Stomach (tissue), 9 donors: Measurements from ENCODE around the gene AIG1. TPM values are rescaled to one million over a fixed set of nuclear protein-coding genes. Genes with fewer than 3 reads are reported as not detected.

Experiments used
- DNase-seq, 2 donors: peaks; one replicate each; pipeline versions ENCODE4 v3.0.0 to v3.0.0-alpha.2; 2013 to 2019
- H3K27ac ChIP-seq, 5 donors: fragments of 200-600 bp in 4 of 5; sonication (generic) in 4 of 5; one replicate each; pipeline ENCODE4 v1.5.1; 2013 to 2019; ENCODE audit warnings: mild to moderate bottlenecking in 1 of 5, moderate library complexity in 1 of 5
- H3K27me3 ChIP-seq, 3 donors: fragments of 200-600 bp; sonication (generic); one replicate each; pipeline ENCODE4 v1.5.1; 2017 to 2019; ENCODE audit warnings: mixed run types in 1 of 3
- H3K36me3 ChIP-seq, 4 donors: fragments of 200-600 bp; sonication (generic); 1 replicate in 3 of 4; 2 replicates in 1 of 4; pipeline ENCODE4 v1.5.1; 2016 to 2019
- H3K4me1 ChIP-seq, 4 donors: fragments of 200-600 bp; sonication (generic); one replicate each; pipeline ENCODE4 v1.5.1; 2016 to 2019
- H3K4me3 ChIP-seq, 4 donors: fragments of 200-600 bp; sonication (generic) in 3 of 4; one replicate each; pipeline ENCODE4 v1.5.1; 2016 to 2019; ENCODE audit warnings: mild to moderate bottlenecking in 1 of 4
- H3K9me3 ChIP-seq, 4 donors: fragments of 200-600 bp; sonication (generic); one replicate each; pipeline ENCODE4 v1.5.1; 2016 to 2019
- CTCF ChIP-seq, 7 experiments: fragments of 450-650 bp in 4 of 7; fragments of 200-600 bp in 3 of 7; sonication (generic) in 3 of 7; IDR thresholded peaks; one replicate each; pipeline ENCODE4 v1.5.1; 2016 to 2019; ENCODE audit warnings: antibody characterized with exemption in 7 of 7, control low read depth in 2 of 7, mild to moderate bottlenecking in 1 of 7
- EP300 ChIP-seq: sonication (generic); formaldehyde crosslinking; IDR thresholded peaks from one replicate; pipeline ENCODE4 v1.6.1; 2017; ENCODE audit warnings: antibody characterized with exemption
- POLR2A ChIP-seq, 4 donors: fragments of 450-650 bp; IDR thresholded peaks; one replicate each; pipeline ENCODE4 v1.6.1; 2016; ENCODE audit warnings: antibody characterized with exemption in 4 of 4, control low read depth in 2 of 4, mild to moderate bottlenecking in 1 of 4, moderate library complexity in 1 of 4
- POLR2AphosphoS5 ChIP-seq, 3 donors: sonication (generic); formaldehyde crosslinking; IDR thresholded peaks; one replicate each; pipeline ENCODE4 v1.6.1; 2016; ENCODE audit warnings: antibody characterized with exemption in 3 of 3
- WGBS, 5 donors: extraction: QIAGEN DNeasy Blood & Tissue Kit in 3 of 5; methylation state at CpG; one replicate each; pipeline versions ENCODE4 v1.1.5 to v1.1.7; 2013 to 2018; 5-methylcytosine and 5-hydroxymethylcytosine counted together
- intact Hi-C: fragments of 100-400 bp; cut with DNase I; formaldehyde crosslinking; loops from one replicate; pipeline ENCODE4 v1.15.1; 2023; ENCODE audit warnings: low total_unique reads
- polyA plus RNA-seq, 3 donors: library from polyadenylated mRNA; stranded (reverse); fragments of 200-250 nt; gene quantifications; one replicate each; pipeline ENCODE4 v1.2.3, GENCODE V29; 2013
- total RNA-seq, 5 donors: library from RNA; depleted of rRNA; stranded (reverse); fragments of >200 nt; gene quantifications; one replicate each; pipeline versions ENCODE4 v1.1.0 to v1.2.3, GENCODE V29; 2014 to 2016
- donor health status: healthy with polysubstance abuse.
- donor health status: Bipolar disorder and iron deficiency.
- donor health status: healthy.

AIG1 gene
- total and polyA plus RNA-seq, 8 donors, result 10.8 to 220 (median 29.7) TPM; not detected in 1

- Histone ChIP-seq H3K27me3 (no peaks in the 10 kb centered on the region), H3K36me3 (no peaks in the 10 kb centered on the region), H3K4me3 (no peak overlapping the region), H3K9me3 (no peaks in the 10 kb centered on the region), H3K27ac (no peak overlapping the region), H3K4me1 (no peaks in the 10 kb centered on the region)
- TF ChIP-seq EP300 (no peak), POLR2AphosphoS5 (IDR thresholded peaks at IDR 0.05) (no peak)
- WGBS, 5 donors, result 49 to 71% (median 63%) methylated on average over 7 of the region's 7 CpGs
- DNase-seq, result no peak
- intact Hi-C loops, result no loop called here
These were observed 311.7 kb downstream of the AIG1 start for GRCh38 chr6:143372199-143372882.

- TF ChIP-seq CTCF (IDR thresholded peaks at IDR 0.05) (no peak), EP300 (no peak), POLR2A (IDR thresholded peaks at IDR 0.05) (no peak), POLR2AphosphoS5 (IDR thresholded peaks at IDR 0.05) (no peak)
- 40 to 63% (median 52%) methylated on average over 2 of the region's 2 CpGs for WGBS, 5 donors
- intact Hi-C loops, result no loop called here
- no peaks in the 10 kb centered on the region for H3K4me1 ChIP-seq
- H3K27ac ChIP-seq, result no peak overlapping the region
- no peaks in the 10 kb centered on the region for H3K36me3 ChIP-seq
- H3K27me3 ChIP-seq, result no peaks in the 10 kb centered on the region
- DNase-seq, result no peak
- no peak overlapping the region for H3K4me3 ChIP-seq
- H3K9me3 ChIP-seq, result no peaks in the 10 kb centered on the region
These were observed 313.3 kb downstream of the AIG1 start for GRCh38 chr6:143374014-143374413.

GRCh38 chr6:143375022-143375585 is 314.4 kb downstream of the AIG1 start:
- Histone ChIP-seq H3K4me3 (no peak overlapping the region), H3K9me3 (no peaks in the 10 kb centered on the region), H3K4me1 (no peaks in the 10 kb centered on the region), H3K36me3 (no peaks in the 10 kb centered on the region), H3K27me3 (no peaks in the 10 kb centered on the region), H3K27ac (no peak overlapping the region)
- no peak for TF ChIP-seq CTCF (IDR thresholded peaks at IDR 0.05)
- no peak for TF ChIP-seq POLR2AphosphoS5 (IDR thresholded peaks at IDR 0.05)
- no peak for TF ChIP-seq POLR2A (IDR thresholded peaks at IDR 0.05)
- no peak for TF ChIP-seq EP300
- DNase-seq, result no peak
- intact Hi-C loops, result no loop called here
- 75 to 83% (median 79%) methylated on average over 5 of the region's 5 CpGs for WGBS, 5 donors

- Histone ChIP-seq H3K4me1 (no peaks in the 10 kb centered on the region), H3K27me3 (no peaks in the 10 kb centered on the region), H3K27ac (no peak overlapping the region), H3K36me3 (no peaks in the 10 kb centered on the region), H3K4me3 (no peak overlapping the region), H3K9me3 (peaks cover 0 to 3% (median 0%) of the 10 kb centered on the region in 4 donors)
- no peak for TF ChIP-seq POLR2A (IDR thresholded peaks at IDR 0.05)
- no peak for TF ChIP-seq EP300
- no peak for TF ChIP-seq CTCF (IDR thresholded peaks at IDR 0.05)
- no peak for TF ChIP-seq POLR2AphosphoS5 (IDR thresholded peaks at IDR 0.05)
- 85 to 98% (median 94%) methylated on average over 3 of the region's 3 CpGs for WGBS, 5 donors
- intact Hi-C loops, result no loop called here
- no peak for DNase-seq
These were observed 315.7 kb downstream of the AIG1 start for GRCh38 chr6:143376375-143376774.

- Histone ChIP-seq H3K36me3 (no peaks in the 10 kb centered on the region), H3K27me3 (no peaks in the 10 kb centered on the region), H3K9me3 (peaks cover 0 to 3% (median 0%) of the 10 kb centered on the region in 4 donors), H3K27ac (no peak overlapping the region), H3K4me1 (no peaks in the 10 kb centered on the region), H3K4me3 (no peak overlapping the region)
- no peak for DNase-seq
- intact Hi-C loops, result no loop called here
- TF ChIP-seq POLR2AphosphoS5 (IDR thresholded peaks at IDR 0.05) (no peak), POLR2A (IDR thresholded peaks at IDR 0.05) (no peak), EP300 (no peak), CTCF (IDR thresholded peaks at IDR 0.05) (no peak)
These were observed 316.2 kb downstream of the AIG1 start for GRCh38 chr6:143376861-143377260.
